A549 (cell line): ENCODE data around the gene EIF3A.

Source experiments
- CEBPB ChIP-seq, 2 experiments: fragments of >200 bp in 1 of 2; sonication (Bioruptor Twin) in 1 of 2; formaldehyde crosslinking in 1 of 2; IDR thresholded peaks; 2 replicates each; pipeline ENCODE4 v1.6.1; 2012 to 2016
- CHD4 ChIP-seq: fragments of 200-600 bp; sonication (generic); IDR thresholded peaks from 2 replicates; pipeline ENCODE4 v1.6.1; 2016; ENCODE audit warnings: antibody characterized with exemption, mild to moderate bottlenecking, borderline replicate concordance
- ELK1 ChIP-seq: fragments of 150-350 bp; IDR thresholded peaks from 2 replicates; pipeline ENCODE4 v1.6.1; 2014; ENCODE audit warnings: low read depth, mild to moderate bottlenecking, low read length
- ESRRA ChIP-seq: fragments of 150-350 bp; IDR thresholded peaks from 2 replicates; pipeline ENCODE4 v1.6.1; 2014; ENCODE audit warnings: mild to moderate bottlenecking, low read length, borderline replicate concordance
- FOSL2 ChIP-seq, 2 experiments: fragments of 450-650 bp in 1 of 2; fragments of >200 bp in 1 of 2; sonication (Bioruptor Twin) in 1 of 2; formaldehyde crosslinking; IDR thresholded peaks; 2 replicates each; pipeline versions ENCODE4 v1.5.0 to v1.6.1; 2016 to 2020; ENCODE audit warnings: mild to moderate bottlenecking in 1 of 2, moderate library complexity in 1 of 2
- HDAC2 ChIP-seq: fragments of 200-600 bp; sonication (generic); IDR thresholded peaks from 2 replicates; pipeline ENCODE4 v1.6.1; 2016
- POLR2A ChIP-seq: IDR thresholded peaks from 2 replicates; pipeline ENCODE4 v1.6.1; 2012; ENCODE audit warnings: mild to moderate bottlenecking, low read length
- RAD21 ChIP-seq, 2 experiments: fragments of >200 bp in 1 of 2; sonication (Bioruptor Twin) in 1 of 2; formaldehyde crosslinking in 1 of 2; IDR thresholded peaks in 1 of 2; conservative IDR thresholded peaks in 1 of 2; 2 replicates in 1 of 2; 3 replicates in 1 of 2; pipeline ENCODE4 v1.6.1; 2012 to 2018; ENCODE audit warnings: inconsistent platforms in 1 of 2
- RFX5 ChIP-seq: fragments of 450-650 bp; IDR thresholded peaks from 2 replicates; pipeline ENCODE4 v1.7.1; 2014; ENCODE audit warnings: antibody characterized with exemption, mild to moderate bottlenecking, moderate library complexity
- TF ChIP-seq, protein P1 (sequence below): fragments of >200 bp; sonication (Bioruptor Twin); formaldehyde crosslinking; IDR thresholded peaks from 3 replicates; pipeline ENCODE4 v1.5.1; 2016
- TF ChIP-seq, protein P2 (sequence below): fragments of 450-650 bp; IDR thresholded peaks from 2 replicates; pipeline ENCODE4 v1.6.1; 2014; ENCODE audit warnings: antibody characterized with exemption

- TF ChIP-seq, protein P1, sequence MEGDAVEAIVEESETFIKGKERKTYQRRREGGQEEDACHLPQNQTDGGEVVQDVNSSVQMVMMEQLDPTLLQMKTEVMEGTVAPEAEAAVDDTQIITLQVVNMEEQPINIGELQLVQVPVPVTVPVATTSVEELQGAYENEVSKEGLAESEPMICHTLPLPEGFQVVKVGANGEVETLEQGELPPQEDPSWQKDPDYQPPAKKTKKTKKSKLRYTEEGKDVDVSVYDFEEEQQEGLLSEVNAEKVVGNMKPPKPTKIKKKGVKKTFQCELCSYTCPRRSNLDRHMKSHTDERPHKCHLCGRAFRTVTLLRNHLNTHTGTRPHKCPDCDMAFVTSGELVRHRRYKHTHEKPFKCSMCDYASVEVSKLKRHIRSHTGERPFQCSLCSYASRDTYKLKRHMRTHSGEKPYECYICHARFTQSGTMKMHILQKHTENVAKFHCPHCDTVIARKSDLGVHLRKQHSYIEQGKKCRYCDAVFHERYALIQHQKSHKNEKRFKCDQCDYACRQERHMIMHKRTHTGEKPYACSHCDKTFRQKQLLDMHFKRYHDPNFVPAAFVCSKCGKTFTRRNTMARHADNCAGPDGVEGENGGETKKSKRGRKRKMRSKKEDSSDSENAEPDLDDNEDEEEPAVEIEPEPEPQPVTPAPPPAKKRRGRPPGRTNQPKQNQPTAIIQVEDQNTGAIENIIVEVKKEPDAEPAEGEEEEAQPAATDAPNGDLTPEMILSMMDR: no peak
- TF ChIP-seq FOSL2 (IDR thresholded peaks at IDR 0.05) (no peak), FOSL2 (CRISPR knock-in tag; IDR thresholded peaks at IDR 0.05) (no peak), RAD21 (conservative IDR thresholded peaks at IDR 0.05 in 1 of 2, IDR thresholded peaks at IDR 0.05 in 1 of 2) (no peak), HDAC2 (no peak), CHD4 (no peak), ELK1 (no peak), ESRRA (no peak), CEBPB (IDR thresholded peaks at IDR 0.05) (no peak), RFX5 (no peak), POLR2A (no peak)
- TF ChIP-seq, protein P2, sequence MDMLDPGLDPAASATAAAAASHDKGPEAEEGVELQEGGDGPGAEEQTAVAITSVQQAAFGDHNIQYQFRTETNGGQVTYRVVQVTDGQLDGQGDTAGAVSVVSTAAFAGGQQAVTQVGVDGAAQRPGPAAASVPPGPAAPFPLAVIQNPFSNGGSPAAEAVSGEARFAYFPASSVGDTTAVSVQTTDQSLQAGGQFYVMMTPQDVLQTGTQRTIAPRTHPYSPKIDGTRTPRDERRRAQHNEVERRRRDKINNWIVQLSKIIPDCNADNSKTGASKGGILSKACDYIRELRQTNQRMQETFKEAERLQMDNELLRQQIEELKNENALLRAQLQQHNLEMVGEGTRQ: no peak
Measured at GRCh38 chr10:119103241-119103902, 22.8 kb upstream of the EIF3A start.
